Measurements from ENCODE around the gene LRRC8B.
A peak's percentile ranks its signal among the peaks of the same experiment; 100 is the strongest.
"Not testable (repeated sequence)": the region's sequence is repeated elsewhere in the genome, so short reads cannot be mapped to it uniquely, and the experiment has no call there.

Gene LRRC8B

DNA sequence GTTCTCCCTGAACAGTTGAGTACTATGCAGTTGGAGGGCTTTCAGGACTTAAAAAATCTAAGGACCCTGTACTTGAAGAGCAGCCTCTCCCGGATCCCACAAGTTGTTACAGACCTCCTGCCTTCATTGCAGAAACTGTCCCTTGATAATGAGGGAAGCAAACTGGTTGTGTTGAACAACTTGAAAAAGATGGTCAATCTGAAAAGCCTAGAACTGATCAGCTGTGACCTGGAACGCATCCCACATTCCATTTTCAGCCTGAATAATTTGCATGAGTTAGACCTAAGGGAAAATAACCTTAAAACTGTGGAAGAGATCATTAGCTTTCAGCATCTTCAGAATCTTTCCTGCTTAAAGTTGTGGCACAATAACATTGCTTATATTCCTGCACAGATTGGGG is 59.6 kb downstream of the LRRC8B start:
- DNase-seq (ENCODE audit: low read depth): no peak

DNA sequence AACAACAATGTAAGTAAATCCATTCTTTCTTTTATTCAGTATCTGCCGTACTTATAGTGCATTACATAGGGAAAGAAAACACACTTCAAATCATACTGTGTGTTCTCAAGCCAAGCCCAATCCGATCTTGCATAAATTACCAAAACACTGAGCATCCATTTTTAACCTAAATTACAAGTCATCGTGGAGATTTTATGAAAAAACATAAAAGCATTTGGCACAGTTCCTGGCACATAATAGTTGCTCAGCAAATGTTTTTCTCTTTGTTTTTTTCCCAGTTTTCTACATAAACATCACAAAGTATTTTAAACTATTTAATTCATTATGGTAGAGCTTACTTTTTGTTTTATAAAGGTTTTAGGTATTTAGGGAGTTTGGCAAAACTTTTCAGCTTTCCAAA is 60.2 kb downstream of the LRRC8B start:
- no peak for DNase-seq (ENCODE audit: low read depth)

DNA sequence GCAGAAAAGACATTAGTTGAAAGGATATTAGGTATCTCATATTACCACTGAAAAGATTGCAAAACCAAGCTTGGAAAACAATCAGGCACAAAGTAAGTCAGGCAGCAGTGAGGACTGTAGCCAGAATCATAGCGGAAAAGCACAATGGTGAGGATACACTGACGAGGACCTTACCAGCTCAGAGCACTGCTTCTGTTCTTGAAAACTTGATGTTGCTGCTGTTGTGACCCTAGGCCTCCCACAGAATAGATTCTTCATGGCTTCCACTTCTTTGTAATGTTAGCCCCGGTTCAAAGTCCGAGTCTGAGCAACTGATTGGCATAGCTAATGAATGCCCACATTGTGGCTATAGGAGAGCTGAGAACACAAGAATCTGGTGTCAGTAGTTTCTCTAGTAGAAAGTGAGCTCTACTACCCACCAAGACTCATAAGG is 63.1 kb downstream of the LRRC8B start:
- DNase-seq (ENCODE audit: low read depth): no peak

DNA sequence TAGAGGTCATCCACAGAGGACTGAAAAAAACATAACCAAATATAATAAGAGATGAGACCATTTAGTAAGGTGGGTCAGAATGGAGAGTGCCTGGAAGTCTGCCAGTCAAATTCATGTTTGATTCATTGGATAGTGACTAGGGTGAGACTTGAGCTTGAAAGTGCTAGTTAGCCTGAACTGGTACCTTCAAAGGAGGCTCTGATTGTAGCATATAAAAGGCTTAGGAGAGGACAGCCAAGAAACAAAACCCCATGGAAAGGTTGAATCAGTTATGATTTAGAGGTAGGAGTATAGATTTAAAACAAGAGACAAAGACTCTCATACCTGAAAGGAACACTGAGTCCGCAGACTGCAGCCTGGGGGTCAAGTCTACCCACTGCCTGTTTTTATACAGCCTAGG is 63.9 kb downstream of the LRRC8B start:
- DNase-seq (ENCODE audit: low read depth): no peak

DNA sequence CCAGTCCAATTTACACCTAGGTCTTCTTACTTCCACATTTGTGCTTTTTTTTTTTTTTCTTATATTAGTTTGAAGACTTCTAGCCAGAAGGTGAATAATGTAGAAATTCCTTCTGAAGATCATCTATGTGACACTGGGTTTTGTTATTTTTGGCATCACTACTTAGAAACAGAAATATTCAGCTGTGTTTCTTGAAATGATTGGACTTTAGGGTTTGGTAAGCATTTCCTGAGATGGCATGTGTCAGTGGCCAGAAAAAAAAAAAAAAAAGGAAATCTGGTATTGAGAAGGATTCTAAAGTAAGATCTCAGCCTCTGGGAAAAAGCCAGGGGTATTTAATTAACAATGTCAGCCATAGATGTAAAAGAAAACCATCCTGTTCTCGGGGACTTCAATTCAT is 64.9 kb downstream of the LRRC8B start:
- no peak for DNase-seq (ENCODE audit: low read depth)

DNA sequence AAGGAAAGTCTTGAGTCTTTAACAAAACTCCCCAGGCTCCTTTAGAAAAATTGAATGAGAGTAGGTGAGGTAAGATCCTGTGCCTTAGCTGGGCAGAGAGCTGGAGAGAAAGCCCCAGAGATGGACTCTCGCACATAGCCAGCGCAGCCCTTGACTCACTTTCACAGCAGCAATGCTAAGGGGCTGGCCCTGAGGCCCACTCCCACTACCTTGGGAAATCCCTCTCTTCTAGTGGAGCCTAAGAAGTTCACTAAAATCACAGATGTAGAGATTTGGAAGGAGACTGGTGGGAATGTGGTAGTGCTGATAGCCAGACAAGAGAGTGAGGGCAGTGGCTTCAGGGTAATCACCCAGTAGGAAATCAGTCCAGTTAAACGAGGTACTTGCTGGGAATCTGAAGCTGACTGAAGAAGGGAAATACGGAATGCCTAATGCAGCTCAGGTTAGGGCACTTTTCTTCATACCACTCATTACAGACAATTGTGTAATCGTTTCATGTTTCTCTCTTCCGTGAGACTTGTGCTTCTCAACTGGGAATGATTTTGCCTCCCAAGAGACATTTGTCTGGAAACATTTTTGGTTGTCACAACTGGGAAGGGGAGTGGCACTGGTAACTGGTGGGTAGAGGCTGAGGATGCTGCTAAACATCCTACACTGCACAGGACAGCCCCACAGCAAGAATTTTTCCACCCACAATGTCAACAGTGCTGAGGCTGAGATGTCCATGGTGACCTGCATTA is 65.9 kb downstream of the LRRC8B start:
- no peak for DNase-seq (ENCODE audit: low read depth)

DNA sequence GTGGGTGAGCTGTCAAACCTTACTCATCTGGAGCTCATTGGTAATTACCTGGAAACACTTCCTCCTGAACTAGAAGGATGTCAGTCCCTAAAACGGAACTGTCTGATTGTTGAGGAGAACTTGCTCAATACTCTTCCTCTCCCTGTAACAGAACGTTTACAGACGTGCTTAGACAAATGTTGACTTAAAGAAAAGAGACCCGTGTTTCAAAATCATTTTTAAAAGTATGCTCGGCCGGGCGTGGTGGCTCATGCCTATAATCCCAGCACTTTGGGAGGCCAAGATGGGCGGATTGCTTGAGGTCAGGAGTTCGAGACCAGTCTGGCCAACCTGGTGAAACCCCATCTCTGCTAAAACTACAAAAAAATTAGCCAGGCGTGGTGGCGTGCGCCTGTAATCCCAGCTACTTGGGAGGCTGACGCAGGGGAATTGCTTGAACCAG is 68.3 kb downstream of the LRRC8B start:
- not testable (repeated sequence) for DNase-seq (ENCODE audit: low read depth)

DNA sequence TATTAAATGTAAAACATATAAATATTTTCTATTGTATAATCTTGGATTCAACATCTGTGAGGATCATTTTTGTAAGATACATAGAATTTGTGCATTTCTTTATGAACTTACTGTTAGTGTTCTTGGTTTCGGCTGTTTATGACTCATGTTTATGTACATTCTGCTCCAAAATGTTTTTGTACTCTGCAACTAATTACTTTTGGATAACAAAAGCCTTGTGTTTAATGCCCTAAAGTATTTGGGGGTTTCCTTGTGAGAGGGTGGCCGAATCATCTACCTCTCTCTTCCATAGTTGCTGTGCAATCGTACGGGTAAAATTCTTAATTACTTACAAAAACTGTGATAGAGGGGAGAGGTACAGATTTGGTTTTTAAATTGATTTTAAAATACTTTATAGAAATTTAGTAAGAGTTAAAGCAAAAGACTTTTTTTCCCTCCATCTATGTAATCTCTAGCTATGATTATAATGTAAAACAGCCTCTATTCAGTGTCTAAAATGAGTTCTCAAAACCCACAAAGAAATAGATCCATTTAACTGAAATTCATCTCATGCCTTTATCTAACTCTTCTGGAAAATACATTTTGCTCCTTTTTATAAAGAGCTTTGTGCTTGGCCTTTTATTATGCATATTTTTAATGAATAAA is 69.6 kb downstream of the LRRC8B start:
- DNase-seq (ENCODE audit: low read depth): no peak

DNA sequence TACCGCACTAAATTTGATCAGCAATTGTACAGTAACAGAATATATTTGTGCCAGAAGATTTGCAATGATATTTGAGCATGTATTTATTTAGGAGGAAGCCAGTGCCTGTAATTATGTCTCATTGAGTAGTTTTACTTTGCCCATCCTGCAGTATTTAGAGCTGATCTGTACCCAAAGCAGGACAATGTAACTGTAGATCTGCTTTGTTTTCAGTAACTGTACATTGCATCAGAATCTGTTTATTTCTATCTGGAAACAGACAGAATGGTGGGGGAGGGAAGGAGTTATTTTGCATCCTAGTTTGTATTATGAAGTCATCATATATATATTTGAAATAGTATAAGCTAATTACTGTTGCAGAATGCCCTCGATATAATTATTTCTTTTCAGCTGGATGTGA is 72.1 kb downstream of the LRRC8B start:
- DNase-seq (ENCODE audit: low read depth): no peak

DNA sequence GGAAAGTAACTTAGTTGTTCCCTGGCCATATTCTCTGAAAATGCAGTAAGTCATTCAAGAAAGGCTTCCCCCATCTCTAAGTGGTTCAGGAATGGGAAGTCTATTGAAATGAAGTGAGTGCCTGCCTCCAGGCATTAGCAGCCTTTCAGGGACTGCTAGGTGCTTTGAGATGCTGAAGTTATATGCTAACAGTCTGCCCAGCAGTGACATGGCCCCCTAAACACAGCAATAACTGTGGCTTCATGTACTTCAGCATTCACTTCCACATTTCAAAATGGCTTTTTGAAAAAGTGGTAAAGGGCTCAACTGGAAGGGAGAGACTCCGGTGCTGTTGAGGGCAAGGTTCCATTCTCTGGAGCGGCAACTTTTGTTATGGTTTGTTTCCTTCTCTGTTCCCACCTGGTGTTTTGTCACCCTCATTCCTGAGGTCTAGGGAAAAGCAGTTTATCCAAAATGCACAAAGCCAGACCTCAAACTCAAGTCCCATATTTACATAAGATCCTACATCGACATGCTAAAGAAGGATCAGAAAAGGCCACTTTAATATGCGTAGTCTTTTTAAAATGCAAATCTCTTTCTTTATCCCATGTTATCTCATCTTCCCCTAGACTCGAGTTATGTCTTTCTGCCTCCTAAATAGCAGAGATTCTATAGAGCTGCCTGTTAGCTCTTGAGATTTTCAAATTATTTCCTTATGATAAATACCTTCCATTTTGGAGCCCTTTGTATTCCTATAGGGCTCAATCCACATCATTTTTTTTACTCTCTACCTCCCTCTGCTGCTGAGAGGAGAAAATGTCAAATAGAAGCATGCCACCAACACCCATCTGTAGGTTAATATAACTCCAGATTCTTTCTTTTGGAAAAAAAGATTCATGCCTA is 74.1 kb downstream of the LRRC8B start:
- DNase-seq (ENCODE audit: low read depth): no peak

DNA sequence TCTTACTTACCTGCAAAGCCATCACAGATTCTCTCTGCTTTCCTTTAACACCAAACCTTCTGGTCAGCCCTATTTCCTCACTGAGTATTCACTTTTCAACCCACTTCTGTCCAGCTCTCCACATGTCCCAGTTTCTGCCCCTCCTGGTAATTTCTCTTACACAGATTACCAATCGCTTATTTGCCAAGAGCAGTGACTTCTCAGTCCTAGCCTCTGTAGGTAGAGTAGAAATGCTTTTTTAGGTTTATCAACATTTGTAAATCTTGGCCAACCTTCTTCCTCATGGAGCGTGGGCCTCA is 74.7 kb downstream of the LRRC8B start:
- no peak for DNase-seq (ENCODE audit: low read depth)

DNA sequence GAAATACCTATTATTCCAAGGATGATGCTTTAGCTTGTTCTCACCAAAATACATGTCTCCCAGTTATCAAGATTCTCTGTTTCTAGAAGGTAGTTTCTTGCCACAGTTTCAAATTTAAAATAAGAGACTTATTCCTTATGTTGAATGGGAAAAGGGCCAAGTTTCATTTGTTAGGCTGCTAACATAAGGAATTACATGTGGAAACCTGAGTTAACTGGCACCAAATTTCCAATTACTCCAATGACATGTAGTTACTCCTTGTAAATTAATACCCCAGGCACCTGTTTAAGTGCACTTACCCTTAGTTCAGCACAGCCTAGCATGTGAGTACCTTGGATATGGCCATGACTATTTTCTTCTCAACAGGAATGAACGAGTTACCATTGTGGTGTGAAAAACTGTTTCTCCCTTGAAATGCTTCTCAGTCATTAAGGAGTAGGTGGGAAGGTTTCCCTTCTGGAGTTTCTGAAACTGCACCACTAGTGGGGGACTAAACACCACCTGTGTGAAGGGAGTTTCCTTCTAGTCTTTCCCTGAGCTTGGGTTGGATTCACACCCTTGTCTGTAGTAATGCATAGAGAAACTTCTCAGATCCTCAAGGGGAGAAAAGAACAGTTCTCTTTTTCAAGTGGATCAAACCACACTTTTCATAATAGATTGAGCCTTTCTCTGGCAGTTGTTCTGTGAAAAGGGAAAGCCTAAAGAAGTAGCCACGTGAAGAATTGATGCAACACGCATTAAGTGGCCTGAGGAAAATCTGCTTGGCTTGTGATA is 76.0 kb downstream of the LRRC8B start:
- DNase-seq (ENCODE audit: low read depth): no peak

DNA sequence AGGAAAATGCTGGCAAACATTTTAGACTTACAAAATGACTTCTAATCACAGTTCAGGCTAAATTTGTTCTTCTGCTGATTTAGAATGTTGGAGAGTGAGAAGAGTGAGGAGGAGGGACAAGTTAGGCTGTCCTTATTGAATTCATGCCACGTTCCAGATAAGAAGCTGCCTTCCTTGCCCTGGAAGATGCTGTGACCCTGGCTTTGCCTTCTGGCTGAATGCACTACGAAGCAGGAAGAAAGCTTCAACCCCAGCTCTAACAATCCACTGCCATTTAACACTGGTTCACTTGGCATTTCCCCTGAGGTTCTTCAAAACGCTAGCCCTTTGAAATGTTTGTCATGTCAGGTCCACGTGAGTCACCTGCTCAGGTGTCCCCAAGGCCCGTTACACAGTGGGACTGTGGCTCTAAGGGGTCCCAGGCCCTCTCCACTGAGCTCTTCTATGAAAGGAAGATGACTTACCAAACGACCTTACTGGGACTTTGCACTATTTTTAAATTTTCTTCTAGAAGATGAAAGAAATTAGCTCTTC is 78.3 kb downstream of the LRRC8B start:
- no peak for DNase-seq (ENCODE audit: low read depth)

DNA sequence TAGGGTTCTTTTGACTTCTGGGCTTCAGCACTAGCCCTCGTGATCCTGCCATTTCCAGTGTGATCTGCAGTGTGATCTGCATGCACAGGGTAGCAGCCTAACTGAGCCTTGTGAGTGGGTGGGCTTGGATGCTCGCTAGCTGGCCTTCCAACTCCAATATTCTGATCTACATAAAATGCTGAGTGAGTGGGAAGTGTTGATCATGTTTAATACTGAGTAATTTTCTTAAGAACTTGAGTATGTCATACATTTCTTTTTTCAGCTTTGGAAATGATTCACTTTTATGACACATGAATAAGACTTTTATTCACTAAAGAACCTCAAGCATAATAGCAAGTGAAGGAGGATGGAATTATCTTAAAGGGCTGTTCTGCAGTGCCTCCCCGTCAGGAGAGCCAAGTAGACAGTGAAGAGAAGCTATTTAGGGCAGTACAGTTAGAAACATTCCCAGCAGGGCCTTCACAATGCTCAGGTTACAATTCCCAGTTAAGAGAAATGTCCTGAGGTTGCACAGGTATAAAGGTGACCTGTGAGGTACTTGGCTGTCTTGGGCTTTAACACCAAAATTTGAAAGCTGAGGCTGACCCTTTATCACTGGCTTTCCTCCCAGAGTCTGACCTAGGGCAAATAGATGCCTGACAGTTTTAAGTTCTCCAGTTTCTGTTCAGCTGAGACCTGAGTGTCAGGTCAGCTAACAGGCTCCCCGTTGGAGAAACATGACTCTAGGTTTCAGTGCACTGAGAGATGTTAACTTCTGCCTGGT is 79.2 kb downstream of the LRRC8B start:
- DNase-seq (ENCODE audit: low read depth): no peak

DNA sequence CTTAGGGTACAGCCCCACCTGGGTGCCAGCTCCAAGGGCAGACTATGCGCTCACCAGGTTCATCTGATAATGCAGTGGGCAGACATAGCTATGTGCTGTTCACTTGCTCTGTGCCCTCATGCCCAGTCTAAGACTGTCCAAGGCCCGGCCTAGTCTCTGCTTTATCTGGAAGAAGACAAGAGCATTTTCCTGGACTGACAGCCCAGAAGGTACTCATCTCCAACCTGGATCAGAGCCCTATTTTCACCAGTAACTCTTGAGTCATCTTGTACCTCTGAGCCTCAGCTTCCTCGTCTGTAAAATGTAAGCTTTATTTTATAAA is 79.7 kb downstream of the LRRC8B start:
- DNase-seq (ENCODE audit: low read depth): no peak

DNA sequence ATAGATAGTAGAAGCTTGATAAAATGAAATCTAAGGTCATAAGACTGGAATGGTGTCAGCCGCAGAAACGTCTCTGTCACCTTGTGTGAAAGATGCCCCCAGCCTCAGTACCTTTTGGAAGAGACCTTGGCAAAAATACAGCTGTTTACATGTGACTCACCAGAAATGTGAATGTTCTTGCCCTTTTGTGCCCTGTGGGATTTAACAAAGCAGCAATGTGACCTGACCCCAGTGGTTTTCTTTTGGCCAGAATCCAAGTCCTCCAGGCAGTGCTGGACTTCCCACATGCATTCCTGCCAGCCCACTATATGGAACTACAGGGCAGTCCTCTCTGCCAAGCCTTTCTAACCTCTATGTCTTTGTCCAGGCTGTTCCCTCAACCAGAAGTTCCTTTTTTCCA is 81.1 kb downstream of the LRRC8B start:
- no peak for DNase-seq (ENCODE audit: low read depth)

DNA sequence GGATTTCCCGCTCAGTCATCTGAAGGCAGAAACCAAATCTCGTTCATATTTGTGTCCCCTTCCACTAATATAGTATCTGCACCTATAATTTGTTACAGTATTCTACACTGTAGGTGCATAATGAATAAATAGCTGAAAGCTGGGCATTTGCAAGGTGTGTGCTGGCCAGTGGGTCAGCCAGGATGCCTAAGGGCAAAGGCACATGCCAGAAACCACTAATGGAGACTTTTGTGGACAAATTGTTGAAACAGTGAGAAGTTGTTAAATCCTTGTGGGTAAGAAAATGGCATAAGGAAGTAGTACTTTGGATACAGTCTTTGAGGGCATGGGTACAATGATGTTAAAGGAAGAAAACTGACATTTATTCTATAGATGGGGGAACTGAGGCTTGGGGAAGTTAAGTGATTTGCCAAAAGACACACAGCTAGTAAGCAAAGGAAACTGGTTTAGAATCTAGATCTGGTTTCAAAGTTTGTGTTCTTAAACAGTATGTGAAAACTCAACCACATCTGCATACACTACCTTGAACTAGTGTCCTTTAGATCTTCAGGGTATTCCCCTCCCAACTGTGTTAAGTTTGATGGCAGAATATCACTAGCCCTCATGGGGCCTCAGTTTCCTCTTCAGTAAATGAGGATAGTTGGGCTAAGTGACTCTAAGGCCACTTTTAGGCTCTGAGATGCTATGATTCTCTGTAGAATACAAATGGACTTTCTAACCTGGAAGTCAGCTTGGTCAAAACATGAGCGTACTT is 81.8 kb downstream of the LRRC8B start:
- DNase-seq (ENCODE audit: low read depth): no peak

DNA sequence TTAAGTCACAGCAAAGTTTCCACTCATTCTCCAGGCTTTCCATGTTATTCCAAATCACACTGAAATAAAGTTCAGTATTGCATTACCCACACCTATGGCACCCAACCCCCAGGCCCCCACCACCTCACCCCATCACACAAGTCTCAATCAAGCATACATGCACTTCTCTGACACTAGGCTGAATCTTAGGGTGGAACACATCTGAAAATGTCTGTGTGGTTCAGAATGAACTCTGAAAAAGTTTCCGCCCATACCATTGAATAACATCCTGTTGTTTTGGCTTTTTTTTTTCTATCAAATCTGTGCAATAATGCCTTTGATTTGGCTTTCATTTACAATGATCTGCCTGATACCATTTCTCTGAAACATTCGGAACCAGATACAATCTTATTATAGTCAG is 82.5 kb downstream of the LRRC8B start:
- peak; percentile 32 for DNase-seq (ENCODE audit: low read depth)

DNA sequence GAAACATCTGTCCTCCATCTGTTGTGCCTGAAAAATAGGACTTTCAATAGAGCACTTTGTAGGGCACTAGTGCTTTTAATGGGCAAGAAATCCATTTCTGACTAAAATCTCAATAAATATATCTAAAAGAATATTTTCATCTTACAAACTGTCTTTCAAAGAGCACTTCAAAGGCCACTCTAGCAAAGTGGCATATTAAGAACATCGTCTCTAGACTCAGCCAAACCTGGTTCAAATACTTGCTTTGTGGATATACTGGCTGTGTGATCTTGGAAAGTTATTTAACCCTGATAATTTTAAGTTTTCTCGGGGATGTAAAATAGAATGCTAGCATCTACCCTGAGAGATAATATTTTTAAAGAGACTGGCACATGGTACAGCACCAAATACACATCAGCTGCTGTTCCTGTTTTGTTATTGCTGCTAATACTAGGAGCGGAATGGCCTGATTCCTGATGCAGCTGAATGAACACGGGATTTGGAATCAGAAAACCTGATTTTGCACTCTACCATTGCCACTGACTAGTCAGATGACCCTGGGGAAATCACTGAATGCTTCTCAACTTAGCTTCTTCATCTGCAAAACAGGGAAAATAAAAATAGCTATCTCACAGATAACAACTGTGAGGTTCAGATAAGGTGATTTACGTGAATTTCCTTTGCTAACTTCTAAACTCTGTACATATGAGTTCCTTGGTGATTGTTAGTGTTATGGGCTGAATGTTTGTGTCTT is 83.1 kb downstream of the LRRC8B start:
- no peak for DNase-seq (ENCODE audit: low read depth)
